Mesodermal cell (in vitro differentiated cells): ENCODE measurements around the gene LTBP3.

ENCODE experiments used
- H3K27ac ChIP-seq: 2 replicates; pipeline ENCODE4 v1.7.0; 2013; ENCODE audit warnings: mild to moderate bottlenecking, low read depth, low read length, moderate library complexity; ENCODE audit not compliant: severe bottlenecking
- H3K36me3 ChIP-seq: 2 replicates; pipeline ENCODE4 v1.7.1; 2013; ENCODE audit warnings: mild to moderate bottlenecking, low read length, moderate library complexity; ENCODE audit not compliant: control insufficient read depth, insufficient read depth
- H3K4me1 ChIP-seq: one replicate; pipeline ENCODE4 v1.7.1; 2013; ENCODE audit warnings: mild to moderate bottlenecking, low read length; ENCODE audit not compliant: insufficient read depth, control insufficient read depth, poor library complexity, severe bottlenecking
- H3K4me3 ChIP-seq: 2 replicates; pipeline ENCODE4 v1.7.0; 2013; ENCODE audit warnings: low read length, control low read depth, mild to moderate bottlenecking; ENCODE audit not compliant: insufficient read depth, poor library complexity, severe bottlenecking; ENCODE audit errors: extremely low read depth
- H3K9me3 ChIP-seq: 2 replicates; pipeline ENCODE4 v1.7.1; 2013; ENCODE audit warnings: mild to moderate bottlenecking, low read length, moderate library complexity; ENCODE audit not compliant: control insufficient read depth
- whole genome bisulfite sequencing, 2 experiments: methylation state at CpG; one replicate each; pipeline ENCODE4 v1.1.5; 2013; ENCODE audit warnings: missing lambda C conversion rate in 2 of 2; ENCODE audit not compliant: insufficient coverage in 2 of 2; 5-methylcytosine and 5-hydroxymethylcytosine counted together

LTBP3 gene

GRCh38 chr11:65584723-65585171, 26.6 kb upstream of the LTBP3 start:
- H3K4me3 ChIP-seq = no peak overlapping the region
- H3K4me1 ChIP-seq = peaks cover 12% of the 10 kb centered on the region
- peaks cover 14% of the 10 kb centered on the region for H3K36me3 ChIP-seq
- H3K9me3 ChIP-seq = no peaks in the 10 kb centered on the region
- no peak overlapping the region for H3K27ac ChIP-seq
- WGBS, 2 experiments = 33 to 48% methylated on average over 35 of the region's 46 CpGs

DNA sequence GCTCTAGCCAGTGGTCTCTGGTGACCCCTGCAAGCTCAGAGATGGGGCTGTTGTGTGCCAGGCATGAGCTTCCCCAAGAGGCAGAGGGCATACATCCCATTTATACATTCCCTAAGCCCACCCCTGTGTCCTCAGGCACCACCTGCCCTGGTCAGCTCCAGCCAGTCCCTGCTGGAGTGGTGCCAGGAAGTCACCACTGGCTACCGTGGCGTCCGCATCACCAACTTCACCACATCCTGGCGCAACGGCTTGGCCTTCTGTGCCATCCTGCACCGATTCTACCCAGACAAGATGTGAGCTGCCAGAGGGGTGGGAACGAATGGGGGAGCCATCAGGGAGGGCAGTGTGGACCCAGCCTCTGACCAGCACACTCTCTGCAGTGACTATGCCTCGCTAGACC, 25.9 kb upstream of the LTBP3 start:
- WGBS, 2 experiments = 90 to 91% methylated on average over 4 to 7 of the region's 8 CpGs
- peaks cover 10% of the 10 kb centered on the region for H3K4me1 ChIP-seq
- H3K9me3 ChIP-seq = no peaks in the 10 kb centered on the region
- no peak overlapping the region for H3K27ac ChIP-seq
- H3K4me3 ChIP-seq = no peak overlapping the region
- H3K36me3 ChIP-seq = peaks cover 14% of the 10 kb centered on the region

GRCh38 chr11:65583589-65583988, 25.4 kb upstream of the LTBP3 start:
- peaks cover 14% of the 10 kb centered on the region for H3K36me3 ChIP-seq
- H3K27ac ChIP-seq = no peak overlapping the region
- 93 to 94% methylated on average over 3 to 5 of the region's 10 CpGs for WGBS, 2 experiments
- H3K9me3 ChIP-seq = no peaks in the 10 kb centered on the region
- peaks cover 10% of the 10 kb centered on the region for H3K4me1 ChIP-seq
- no peak overlapping the region for H3K4me3 ChIP-seq

DNA sequence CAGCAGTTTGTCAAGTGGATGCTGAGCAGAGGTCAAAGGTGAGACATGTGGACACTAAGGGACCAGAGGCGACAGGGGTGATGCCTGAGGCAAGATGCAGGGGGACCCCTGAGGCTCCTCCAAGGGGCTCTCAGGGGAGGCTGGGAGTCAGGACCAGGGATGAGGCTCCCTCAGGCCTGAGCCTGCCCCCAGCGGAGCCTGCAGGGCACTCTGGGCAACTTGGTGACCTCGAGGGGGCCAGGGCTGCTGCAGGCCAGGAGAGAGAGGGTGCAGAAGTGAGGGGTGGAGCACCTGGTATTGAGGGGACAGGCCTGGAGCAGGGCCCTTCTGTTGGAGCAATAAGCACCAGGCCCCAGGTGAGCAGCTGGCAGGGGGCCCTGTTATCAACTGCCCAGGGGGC, 23.8 kb upstream of the LTBP3 start:
- Histone ChIP-seq H3K4me3 (no peak overlapping the region), H3K9me3 (no peaks in the 10 kb centered on the region), H3K27ac (no peak overlapping the region), H3K36me3 (peaks cover 14% of the 10 kb centered on the region), H3K4me1 (peaks cover 9% of the 10 kb centered on the region)
- WGBS, 2 experiments = 86 to 96% methylated on average over 3 of the region's 3 CpGs

- WGBS, 2 experiments = 82 to 100% methylated on average over 1 to 2 of the region's 8 CpGs
- no peak overlapping the region for H3K27ac ChIP-seq
- H3K9me3 ChIP-seq = no peaks in the 10 kb centered on the region
- peaks cover 18% of the 10 kb centered on the region for H3K4me1 ChIP-seq
- H3K36me3 ChIP-seq = peaks cover 10% of the 10 kb centered on the region
- no peak overlapping the region for H3K4me3 ChIP-seq
Measured at GRCh38 chr11:65580756-65581155, 22.6 kb upstream of the LTBP3 start.

DNA sequence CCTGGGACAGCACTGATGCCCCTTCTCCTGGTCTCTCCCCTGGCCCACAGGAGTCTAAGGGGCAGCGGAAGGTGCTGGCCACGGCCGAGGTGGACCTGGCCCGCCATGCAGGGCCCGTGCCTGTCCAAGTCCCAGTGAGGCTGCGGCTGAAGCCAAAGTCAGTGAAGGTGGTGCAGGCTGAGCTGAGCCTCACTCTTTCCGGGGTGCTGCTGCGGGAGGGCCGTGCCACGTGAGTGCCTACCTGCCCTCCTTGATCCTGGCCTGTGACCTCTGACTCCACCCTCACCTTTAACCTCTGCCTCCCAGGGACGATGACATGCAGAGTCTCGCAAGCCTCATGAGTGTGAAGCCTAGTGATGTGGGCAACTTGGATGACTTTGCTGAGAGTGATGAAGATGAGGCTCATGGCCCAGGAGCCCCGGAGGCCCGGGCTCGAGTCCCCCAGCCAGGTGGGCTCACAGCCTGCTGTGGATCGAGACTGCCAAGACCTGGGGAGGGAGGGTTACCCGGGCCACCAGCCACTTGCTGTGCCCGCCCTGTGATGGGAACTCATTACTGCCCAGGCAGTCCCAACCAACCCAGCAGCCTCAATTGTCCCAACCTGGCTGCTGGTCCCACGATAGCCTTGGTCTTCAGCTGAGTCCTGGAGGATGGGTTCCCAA, 22.0 kb upstream of the LTBP3 start:
- 94% methylated on average over 12 to 14 of the region's 19 CpGs for WGBS, 2 experiments
- Histone ChIP-seq H3K4me1 (peaks cover 21% of the 10 kb centered on the region), H3K4me3 (no peak overlapping the region), H3K27ac (no peak overlapping the region), H3K9me3 (no peaks in the 10 kb centered on the region), H3K36me3 (peaks cover 9% of the 10 kb centered on the region)

DNA sequence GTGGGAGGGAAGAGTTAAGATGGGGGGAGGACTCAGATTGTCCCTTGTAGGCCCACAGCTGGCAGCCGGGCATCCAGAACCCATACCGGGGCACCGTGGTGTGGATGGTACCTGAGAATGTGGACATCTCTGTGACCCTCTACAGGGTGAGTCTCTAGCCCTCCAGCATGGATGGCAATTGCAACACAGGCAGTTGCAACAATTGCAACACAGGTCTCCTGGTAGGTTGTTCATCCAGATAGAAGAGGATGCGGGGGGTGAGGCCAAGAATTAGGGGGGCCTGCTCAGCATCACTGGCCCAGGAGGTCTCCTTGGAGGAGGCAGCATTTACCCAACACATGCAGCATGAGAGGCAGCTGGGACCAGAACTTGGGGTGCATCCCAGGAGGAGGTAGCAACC, 21.1 kb upstream of the LTBP3 start:
- peaks cover 28% of the 10 kb centered on the region for H3K4me1 ChIP-seq
- H3K27ac ChIP-seq = no peak overlapping the region
- no peak overlapping the region for H3K4me3 ChIP-seq
- WGBS, 2 experiments = 92 to 94% methylated on average over 4 of the region's 4 CpGs
- H3K36me3 ChIP-seq = peaks cover 9% of the 10 kb centered on the region
- no peaks in the 10 kb centered on the region for H3K9me3 ChIP-seq

DNA sequence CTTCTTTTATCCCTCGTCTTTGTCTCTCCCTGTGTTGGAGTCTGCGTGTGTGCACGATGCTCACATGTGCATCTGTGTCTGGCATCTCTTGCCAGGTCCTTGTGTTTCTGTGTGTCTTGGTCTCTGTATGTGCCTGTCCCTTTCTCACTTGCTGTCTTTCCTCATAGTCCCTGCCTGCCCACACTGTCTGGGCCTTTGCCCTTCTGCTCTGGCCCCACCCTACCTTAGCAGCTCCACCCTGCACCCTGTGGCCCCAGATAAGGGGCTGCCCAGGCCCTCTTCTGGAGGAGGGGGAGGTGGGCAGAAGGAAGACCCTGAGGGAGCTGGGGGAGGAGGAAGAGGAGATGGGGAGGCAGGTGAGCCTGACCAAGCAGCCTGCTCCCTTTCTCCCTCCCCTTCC, 20.5 kb upstream of the LTBP3 start:
- Histone ChIP-seq H3K4me3 (no peak overlapping the region), H3K27ac (no peak overlapping the region), H3K9me3 (no peaks in the 10 kb centered on the region), H3K36me3 (peaks cover 11% of the 10 kb centered on the region), H3K4me1 (peaks cover 31% of the 10 kb centered on the region)
- 77 to 96% methylated on average over 3 of the region's 3 CpGs for WGBS, 2 experiments

DNA sequence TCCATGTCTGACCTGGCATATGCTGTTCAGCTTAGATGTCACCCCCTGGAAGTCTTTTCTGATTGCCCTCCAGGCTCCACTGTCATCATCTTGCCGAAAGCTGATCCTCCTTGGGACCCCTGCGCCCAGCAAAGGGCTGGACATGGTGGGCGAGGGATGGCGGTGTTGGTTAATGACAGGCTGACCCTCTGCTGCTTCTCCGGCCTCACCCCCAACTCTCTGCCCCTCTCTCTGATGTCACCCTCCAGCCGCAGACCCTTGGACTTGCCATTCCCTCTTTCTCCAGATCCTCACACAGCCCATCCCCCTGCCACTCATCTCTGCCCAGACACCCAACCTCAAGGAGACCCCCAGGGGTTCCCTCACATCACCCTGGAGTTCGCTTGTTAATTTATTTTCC, 20.0 kb upstream of the LTBP3 start:
- WGBS, 2 experiments = 90 to 91% methylated on average over 6 to 7 of the region's 7 CpGs
- no peaks in the 10 kb centered on the region for H3K9me3 ChIP-seq
- peaks cover 17% of the 10 kb centered on the region for H3K36me3 ChIP-seq
- H3K4me3 ChIP-seq = no peak overlapping the region
- no peak overlapping the region for H3K27ac ChIP-seq
- peaks cover 37% of the 10 kb centered on the region for H3K4me1 ChIP-seq

GRCh38 chr11:65577756-65578109, 19.6 kb upstream of the LTBP3 start:
- peaks cover 17% of the 10 kb centered on the region for H3K36me3 ChIP-seq
- WGBS, 2 experiments = 72 to 80% methylated on average over 7 to 8 of the region's 8 CpGs
- H3K27ac ChIP-seq = no peak overlapping the region
- H3K9me3 ChIP-seq = no peaks in the 10 kb centered on the region
- H3K4me3 ChIP-seq = no peak overlapping the region
- peaks cover 39% of the 10 kb centered on the region for H3K4me1 ChIP-seq

GRCh38 chr11:65576867-65577755, 19.0 kb upstream of the LTBP3 start:
- Histone ChIP-seq H3K4me1 (peaks cover 39% of the 10 kb centered on the region), H3K36me3 (peaks cover 15% of the 10 kb centered on the region), H3K9me3 (no peaks in the 10 kb centered on the region), H3K4me3 (peak overlapping the region; percentile 37), H3K27ac (no peak overlapping the region)
- 77 to 82% methylated on average over 14 to 15 of the region's 18 CpGs for WGBS, 2 experiments
